Caco-2 (cell line): ENCODE results near the gene HSPA1B. TPM values are rescaled to one million over a fixed set of nuclear protein-coding genes. Genes with fewer than 3 reads are reported as not detected.

Experiments
- BruUV-seq: library from RNA; stranded (reverse); fragments of 400-500 nt; replicated peaks from 2 replicates; lab custom pipeline; 2021; lab: Mats Ljungman, UMichigan
- CTCF ChIA-PET: fragments of 300-600 bp; sonication (Branson Sonifier 250); formaldehyde crosslinking; loops from one replicate; lab custom pipeline; 2022; ENCODE audit warnings: antibody characterized with exemption; lab: Charles Lee
- POLR2A ChIA-PET: fragments of 300-600 bp; sonication (Branson Sonifier 250); formaldehyde crosslinking; loops from one replicate; lab custom pipeline; 2022; ENCODE audit warnings: antibody characterized with exemption; lab: Charles Lee
- DNase-seq, 2 experiments: peaks; one replicate each; pipeline versions ENCODE4 v3.0.0 to v3.0.0-alpha.2; 2020 to 2022
- H3K27me3 ChIP-seq: replicated peaks from 2 replicates; pipeline ENCODE4 v1.6.0; 2011; ENCODE audit warnings: low read length; ENCODE audit not compliant: control insufficient read depth, insufficient read depth
- H3K36me3 ChIP-seq: 2 replicates; pipeline ENCODE4 v1.5.1; 2011; ENCODE audit warnings: low read length; ENCODE audit not compliant: control insufficient read depth, insufficient read depth
- H3K4me1 ChIP-seq: fragments of 250-450 bp; sonication (Bioruptor Pico); 2 replicates; pipeline ENCODE4 v1.5.1; 2020; ENCODE audit warnings: mild to moderate bottlenecking
- H3K4me3 ChIP-seq: 2 replicates; pipeline ENCODE4 v1.5.1; 2011; ENCODE audit warnings: low read depth, mild to moderate bottlenecking, control low read depth, low read length
- H3K9me3 ChIP-seq: fragments of 250-450 bp; sonication (Bioruptor Pico); 2 replicates; pipeline ENCODE4 v1.5.1; 2020; ENCODE audit warnings: mild to moderate bottlenecking, moderate library complexity
- H3K27ac Mint-ChIP-seq: one replicate; pipeline ENCODE4 v1.8.0; 2022; ENCODE audit warnings: mixed read lengths; ENCODE audit not compliant: unreplicated experiment
- H3K27me3 Mint-ChIP-seq: one replicate; pipeline ENCODE4 v1.8.0; 2022; ENCODE audit warnings: mixed read lengths; ENCODE audit not compliant: insufficient read depth, unreplicated experiment
- H3K36me3 Mint-ChIP-seq: one replicate; pipeline ENCODE4 v1.8.0; 2022; ENCODE audit warnings: mild to moderate bottlenecking, mixed read lengths; ENCODE audit not compliant: insufficient read depth, unreplicated experiment
- H3K4me1 Mint-ChIP-seq: one replicate; pipeline ENCODE4 v1.8.0; 2022; ENCODE audit warnings: low read depth, mixed read lengths; ENCODE audit not compliant: unreplicated experiment
- H3K4me3 Mint-ChIP-seq: one replicate; pipeline ENCODE4 v1.8.0; 2022; ENCODE audit warnings: mild to moderate bottlenecking, moderate library complexity, mixed read lengths; ENCODE audit not compliant: unreplicated experiment
- H3K9me3 Mint-ChIP-seq: one replicate; pipeline ENCODE4 v1.8.0; 2022; ENCODE audit warnings: mixed read lengths; ENCODE audit not compliant: unreplicated experiment
- intact Hi-C: fragments of 100-400 bp; cut with micrococcal nuclease; formaldehyde crosslinking; loops from one replicate; pipeline ENCODE4 v1.10.0; 2022; ENCODE audit not compliant: unreplicated experiment
- total RNA-seq: library from RNA; stranded (reverse); gene quantifications from 2 replicates; pipeline ENCODE4 v1.2.3, GENCODE V29; 2022
- TF ChIP-seq, protein P1 (sequence below), 2 experiments: fragments of 200-600 bp in 1 of 2; IDR thresholded peaks; 1 replicate in 1 of 2; 2 replicates in 1 of 2; pipeline versions ENCODE4 v1.5.1 to v1.8.0; 2011 to 2022; ENCODE audit warnings: antibody characterized with exemption in 1 of 2, control low read depth in 1 of 2, inconsistent platforms in 1 of 2, low read depth in 1 of 2, low read length in 1 of 2, mild to moderate bottlenecking in 1 of 2, moderate library complexity in 1 of 2; ENCODE audit not compliant: insufficient read depth in 1 of 2, severe bottlenecking in 1 of 2, unreplicated experiment in 1 of 2

The HSPA1B gene
- total RNA-seq, 1 experiment from 2014 or later, result 99.0 TPM

DNA sequence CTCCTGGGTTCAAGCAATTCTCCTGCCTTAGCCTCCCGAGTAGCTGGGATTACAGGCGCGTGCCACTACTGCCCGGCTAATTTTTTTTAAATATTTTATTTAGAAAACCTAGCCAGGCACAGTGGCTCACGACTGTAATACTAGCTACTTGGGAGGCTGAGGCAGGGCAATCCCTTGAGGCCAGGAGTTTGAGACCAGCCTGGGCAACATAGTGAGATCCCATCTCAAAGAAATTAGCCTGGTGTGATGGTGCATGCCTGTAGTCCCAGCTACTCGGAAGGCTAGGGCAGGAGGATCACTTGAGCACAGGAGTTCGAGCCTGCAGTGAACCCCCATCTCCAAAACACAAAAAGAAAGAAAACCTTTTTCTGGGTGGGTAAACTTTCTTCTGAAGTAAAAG is 48.8 kb downstream of the HSPA1B start:
- CTCF ChIA-PET, result no interaction called here
- intact Hi-C loops, result no loop called here

DNA sequence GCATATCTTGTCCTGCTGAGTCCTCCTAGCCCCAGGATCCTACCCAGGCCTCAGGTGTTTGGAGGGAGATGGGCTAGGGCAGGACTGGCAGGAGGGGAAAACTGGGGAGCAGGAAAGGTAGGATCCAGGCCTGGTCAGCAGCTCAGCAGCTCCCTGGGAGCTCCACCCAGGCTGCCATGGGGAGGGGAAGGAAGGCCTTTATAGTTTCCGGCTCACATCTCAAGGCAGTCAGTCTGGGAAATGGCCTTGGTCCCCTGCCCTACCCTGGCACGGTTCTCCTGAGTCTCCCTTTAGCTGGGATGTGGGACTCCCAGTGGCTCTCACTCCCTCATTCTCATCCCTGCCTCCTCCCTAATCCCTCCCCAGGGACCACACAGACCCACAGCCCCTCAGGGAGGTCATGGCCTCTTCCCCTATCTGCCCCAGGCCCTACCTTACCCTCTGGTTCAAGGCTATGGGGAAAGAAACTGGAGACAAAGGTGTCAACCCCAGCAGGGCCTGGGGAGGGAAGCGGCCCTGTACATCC is 49.6 kb downstream of the HSPA1B start:
- intact Hi-C loops, result no loop called here
- no peak for DNase-seq
- CTCF ChIA-PET, result interaction anchor here (0.6 kb wide), 1 partner anchor 100 kb away, joined by 4 read pairs; no protein-coding TSS in a partner anchor
- no peaks in the 10 kb centered on the region for H3K9me3 ChIP-seq
- Mint-ChIP-seq H3K4me3 (no peak overlapping the region), H3K27me3 (no peaks in the 10 kb centered on the region), H3K9me3 (no peaks in the 10 kb centered on the region), H3K36me3 (peaks cover 15% of the 10 kb centered on the region), H3K4me1 (peaks cover 8% of the 10 kb centered on the region), H3K27ac (peak overlapping the region; percentile 84)
- no peaks in the 10 kb centered on the region; the same call in 1 of the 2 replicates for H3K36me3 ChIP-seq
- no peak overlapping the region for H3K4me3 ChIP-seq
- POLR2A ChIA-PET, result no interaction called here
- no peaks in the 10 kb centered on the region for H3K27me3 ChIP-seq
- TF ChIP-seq, protein P1, sequence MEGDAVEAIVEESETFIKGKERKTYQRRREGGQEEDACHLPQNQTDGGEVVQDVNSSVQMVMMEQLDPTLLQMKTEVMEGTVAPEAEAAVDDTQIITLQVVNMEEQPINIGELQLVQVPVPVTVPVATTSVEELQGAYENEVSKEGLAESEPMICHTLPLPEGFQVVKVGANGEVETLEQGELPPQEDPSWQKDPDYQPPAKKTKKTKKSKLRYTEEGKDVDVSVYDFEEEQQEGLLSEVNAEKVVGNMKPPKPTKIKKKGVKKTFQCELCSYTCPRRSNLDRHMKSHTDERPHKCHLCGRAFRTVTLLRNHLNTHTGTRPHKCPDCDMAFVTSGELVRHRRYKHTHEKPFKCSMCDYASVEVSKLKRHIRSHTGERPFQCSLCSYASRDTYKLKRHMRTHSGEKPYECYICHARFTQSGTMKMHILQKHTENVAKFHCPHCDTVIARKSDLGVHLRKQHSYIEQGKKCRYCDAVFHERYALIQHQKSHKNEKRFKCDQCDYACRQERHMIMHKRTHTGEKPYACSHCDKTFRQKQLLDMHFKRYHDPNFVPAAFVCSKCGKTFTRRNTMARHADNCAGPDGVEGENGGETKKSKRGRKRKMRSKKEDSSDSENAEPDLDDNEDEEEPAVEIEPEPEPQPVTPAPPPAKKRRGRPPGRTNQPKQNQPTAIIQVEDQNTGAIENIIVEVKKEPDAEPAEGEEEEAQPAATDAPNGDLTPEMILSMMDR (IDR thresholded peaks at IDR 0.05; ENCODE audit: insufficient read depth in 1 of 2, low read depth in 1 of 2, low read length in 1 of 2, severe bottlenecking in 1 of 2, unreplicated experiment in 1 of 2), result no peak
- BruUV-seq, result no TSS peak
- peaks cover 15% of the 10 kb centered on the region; the same call in 1 of the 2 replicates for H3K4me1 ChIP-seq

More for the DNA sequence above, 48.8 kb downstream of the HSPA1B start:
- no peak overlapping the region for H3K4me3 ChIP-seq
- Mint-ChIP-seq H3K36me3 (peaks cover 14% of the 10 kb centered on the region), H3K27me3 (no peaks in the 10 kb centered on the region), H3K9me3 (no peaks in the 10 kb centered on the region), H3K27ac (no peak overlapping the region), H3K4me1 (peaks cover 8% of the 10 kb centered on the region), H3K4me3 (no peak overlapping the region)
- BruUV-seq, result no TSS peak
- H3K4me1 ChIP-seq, result peaks cover 15% of the 10 kb centered on the region; the same call in 1 of the 2 replicates
- no peaks in the 10 kb centered on the region for H3K27me3 ChIP-seq
- H3K36me3 ChIP-seq, result no peaks in the 10 kb centered on the region; the same call in 1 of the 2 replicates
- TF ChIP-seq, protein P1 (IDR thresholded peaks at IDR 0.05; ENCODE audit: insufficient read depth in 1 of 2, low read depth in 1 of 2, low read length in 1 of 2, severe bottlenecking in 1 of 2, unreplicated experiment in 1 of 2), result no peak
- POLR2A ChIA-PET, result no interaction called here
- H3K9me3 ChIP-seq, result no peaks in the 10 kb centered on the region
- DNase-seq, result no peak

DNA sequence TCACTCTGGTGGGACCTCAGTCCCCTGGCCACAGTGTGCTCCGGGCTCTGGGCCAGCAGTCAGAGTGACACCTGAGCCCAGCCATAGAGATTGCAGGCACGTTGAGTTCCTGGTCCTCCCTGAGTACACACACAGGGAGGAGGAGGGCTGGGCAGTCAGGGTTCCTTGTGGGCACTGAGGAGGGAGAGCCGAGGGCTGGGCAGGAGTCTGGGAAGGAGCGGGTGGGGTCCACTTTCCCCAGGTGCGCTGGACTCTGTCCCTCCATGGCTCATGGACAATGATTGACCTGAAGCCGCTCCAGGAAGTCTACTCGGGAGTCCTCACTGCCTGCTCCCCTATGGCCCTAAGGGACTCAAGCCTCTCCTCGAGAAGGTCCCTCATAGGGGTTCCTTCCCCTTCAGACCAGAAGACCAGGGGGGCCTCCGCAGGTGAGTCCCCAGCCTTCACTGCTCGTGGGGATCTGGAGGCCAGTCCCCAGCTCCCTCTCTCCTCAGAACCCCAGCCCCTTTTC is 50.2 kb downstream of the HSPA1B start:
- H3K4me3 ChIP-seq, result no peak overlapping the region
- CTCF ChIA-PET, result no interaction called here

More for the DNA sequence above, 50.2 kb downstream of the HSPA1B start:
- no peak overlapping the region for H3K4me3 Mint-ChIP-seq
- H3K27me3 ChIP-seq, result no peaks in the 10 kb centered on the region
- BruUV-seq, result no TSS peak
- TF ChIP-seq, protein P1 (IDR thresholded peaks at IDR 0.05; ENCODE audit: insufficient read depth in 1 of 2, low read depth in 1 of 2, low read length in 1 of 2, severe bottlenecking in 1 of 2, unreplicated experiment in 1 of 2), result no peak
- POLR2A ChIA-PET, result no interaction called here
- DNase-seq, result peak in 1 of 2 experiments; percentile 66
- H3K9me3 Mint-ChIP-seq, result no peaks in the 10 kb centered on the region
- H3K36me3 Mint-ChIP-seq, result peaks cover 20% of the 10 kb centered on the region
- H3K4me1 ChIP-seq, result peaks cover 15% of the 10 kb centered on the region; the same call in 1 of the 2 replicates
- peaks cover 8% of the 10 kb centered on the region for H3K4me1 Mint-ChIP-seq
- H3K27ac Mint-ChIP-seq, result peak overlapping the region; percentile 84
- H3K9me3 ChIP-seq, result no peaks in the 10 kb centered on the region
- H3K36me3 ChIP-seq, result no peaks in the 10 kb centered on the region; the same call in 1 of the 2 replicates
- no peaks in the 10 kb centered on the region for H3K27me3 Mint-ChIP-seq
- intact Hi-C loops, result no loop called here
